ENCODE measurements around the gene MAN2A1.

The MAN2A1 gene

DNA sequence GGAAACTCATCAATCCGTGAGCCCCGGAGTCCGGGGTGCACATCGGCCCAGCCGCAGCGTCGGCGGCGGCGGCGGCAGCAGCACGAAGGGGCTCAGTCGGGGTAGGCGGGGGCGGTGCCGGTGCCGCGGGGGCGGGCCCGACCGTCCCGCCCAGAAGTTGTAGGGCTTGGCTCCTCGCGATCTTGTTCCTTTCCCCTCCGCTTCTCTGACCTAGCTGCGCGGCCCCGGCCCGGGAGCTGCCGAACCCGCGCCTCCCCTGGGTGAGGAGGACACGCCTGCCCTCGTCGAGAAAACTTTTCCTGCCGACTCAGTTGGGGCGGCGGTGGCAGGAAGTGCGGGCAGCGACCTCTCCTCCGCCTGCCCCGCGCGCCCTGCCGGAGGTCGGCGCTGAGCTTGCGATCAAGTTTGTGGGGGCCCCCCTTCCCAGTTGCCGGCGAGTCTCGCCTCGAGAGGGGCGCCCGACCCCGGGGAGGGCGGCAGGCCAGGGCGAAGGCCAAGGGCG, at the start of gene MAN2A1:
MAN2A1 (plus strand) TSS at position 188 of the 502 bp plus-strand sequence. CDS start 491 bp downstream, outside the sequence.
- DNase-seq: peak; percentile 92

GRCh38 chr5:109640976-109641375, 48.8 kb upstream of the MAN2A1 start:
- DNase-seq: no peak

DNA sequence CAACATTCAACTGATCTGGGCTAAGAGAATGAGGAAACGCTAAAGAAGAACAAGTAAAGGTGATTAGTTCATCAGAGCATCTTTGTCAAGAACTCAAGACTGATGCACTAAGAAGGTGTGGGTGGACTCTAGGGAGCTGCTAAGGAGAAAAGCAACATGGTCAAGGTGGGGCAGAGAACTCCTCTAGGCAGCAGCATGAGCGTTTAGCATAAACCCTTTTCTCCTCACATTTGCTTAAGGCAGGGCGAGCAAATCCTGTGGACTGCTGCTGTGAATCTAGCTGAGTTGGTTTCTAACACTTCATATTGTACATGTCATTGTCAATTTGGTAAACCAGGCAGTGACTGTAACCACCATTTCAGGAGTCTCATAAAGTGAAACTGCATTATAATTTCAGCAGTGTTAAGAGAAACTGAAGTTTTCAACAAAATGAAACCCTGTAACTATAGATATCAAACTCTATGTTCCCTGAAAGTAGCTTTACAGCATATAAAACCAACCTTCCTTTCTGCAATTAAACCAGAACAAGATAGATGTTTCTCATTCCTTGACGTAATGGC, 45.9 kb upstream of the MAN2A1 start:
- DNase-seq: no peak

- no peak for DNase-seq
Measured at GRCh38 chr5:109644829-109645228, 44.9 kb upstream of the MAN2A1 start.

GRCh38 chr5:109645707-109646192, 44.0 kb upstream of the MAN2A1 start:
- DNase-seq: no peak

DNA sequence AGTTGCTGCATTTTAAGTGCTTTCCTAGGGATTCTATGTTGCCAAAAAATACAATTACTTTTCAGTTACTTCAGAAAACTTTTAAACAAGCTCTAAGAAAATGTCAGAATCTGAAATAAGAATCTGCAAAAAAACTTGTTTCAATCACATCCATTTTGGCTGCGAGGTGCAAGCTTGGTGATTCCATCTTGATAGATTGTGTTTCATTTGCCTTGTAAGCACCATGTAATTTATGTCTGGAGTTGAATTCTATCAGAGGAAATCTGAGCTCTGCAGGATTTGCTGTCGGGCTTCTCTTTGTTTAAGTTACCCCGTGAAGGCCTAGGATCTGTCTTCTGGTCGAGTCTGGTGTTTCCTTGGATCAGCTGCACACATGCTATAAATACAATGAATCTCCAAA, 40.4 kb upstream of the MAN2A1 start:
- no peak for DNase-seq

DNA sequence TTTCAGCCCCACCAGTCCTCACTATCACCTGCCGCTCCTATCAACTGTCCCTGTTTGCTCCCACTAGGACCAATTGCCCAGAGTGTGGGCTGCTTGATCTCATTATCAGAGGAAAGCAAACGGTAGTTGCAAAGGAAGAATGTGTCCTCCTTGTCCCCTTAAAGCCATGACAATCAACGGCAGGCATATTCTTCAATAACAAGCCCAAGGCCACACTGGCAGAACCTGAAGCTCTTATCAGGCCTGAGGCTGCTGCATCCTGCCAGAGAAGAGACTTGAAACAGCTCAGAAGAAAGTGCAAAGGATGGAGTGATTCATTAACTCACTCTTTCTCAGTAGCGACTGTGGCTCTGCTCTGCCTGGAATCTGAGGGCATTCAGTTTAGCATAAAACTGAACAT, 39.2 kb upstream of the MAN2A1 start:
- DNase-seq: no peak

DNA sequence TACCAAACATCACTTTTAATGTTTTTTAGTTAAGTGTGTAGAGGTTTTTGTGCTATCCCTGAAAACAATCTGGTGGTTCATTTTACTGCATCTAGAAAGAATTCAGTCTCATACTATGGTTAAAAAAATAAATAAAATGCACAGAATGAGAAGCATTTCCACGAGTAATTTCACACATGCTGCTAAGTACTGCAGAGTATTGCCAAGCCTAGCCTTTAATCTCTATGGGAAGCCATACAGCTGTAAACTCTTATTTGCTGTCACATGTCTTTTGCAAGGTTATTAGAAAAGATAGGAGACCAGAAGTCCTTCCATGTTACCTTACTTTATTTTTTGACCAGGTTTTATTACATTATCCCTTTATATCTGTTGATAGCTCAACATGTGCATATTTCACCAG, 37.6 kb upstream of the MAN2A1 start:
- DNase-seq: no peak

DNA sequence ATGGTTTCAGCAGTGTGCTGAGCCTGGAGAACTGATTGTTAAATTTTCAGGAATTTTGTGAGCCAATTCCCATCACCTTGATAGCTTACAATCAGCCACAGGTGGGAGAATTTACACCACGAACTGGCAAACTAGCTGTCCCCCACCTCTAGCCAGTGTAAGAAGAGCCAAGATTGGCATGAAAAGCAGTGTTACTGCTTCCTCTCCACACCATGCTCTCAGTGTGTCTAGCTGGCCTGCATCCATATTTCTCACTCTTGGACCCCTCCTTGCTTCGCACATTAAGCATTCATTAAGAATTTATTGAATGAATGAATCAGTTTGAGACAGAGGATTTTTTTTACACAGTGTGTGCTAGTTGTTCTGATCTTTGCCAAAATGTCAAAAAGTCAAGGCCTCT, 36.7 kb upstream of the MAN2A1 start:
- no peak for DNase-seq

- no peak for DNase-seq
Measured at GRCh38 chr5:109653561-109654239, 36.0 kb upstream of the MAN2A1 start.

GRCh38 chr5:109654455-109654854, 35.3 kb upstream of the MAN2A1 start:
- no peak for DNase-seq

- no peak for DNase-seq
Measured at GRCh38 chr5:109655841-109656240, 33.9 kb upstream of the MAN2A1 start.

GRCh38 chr5:109656829-109657228, 32.9 kb upstream of the MAN2A1 start:
- DNase-seq: peak; percentile 74

- no peak for DNase-seq
Measured at GRCh38 chr5:109659901-109660300, 29.8 kb upstream of the MAN2A1 start.

DNA sequence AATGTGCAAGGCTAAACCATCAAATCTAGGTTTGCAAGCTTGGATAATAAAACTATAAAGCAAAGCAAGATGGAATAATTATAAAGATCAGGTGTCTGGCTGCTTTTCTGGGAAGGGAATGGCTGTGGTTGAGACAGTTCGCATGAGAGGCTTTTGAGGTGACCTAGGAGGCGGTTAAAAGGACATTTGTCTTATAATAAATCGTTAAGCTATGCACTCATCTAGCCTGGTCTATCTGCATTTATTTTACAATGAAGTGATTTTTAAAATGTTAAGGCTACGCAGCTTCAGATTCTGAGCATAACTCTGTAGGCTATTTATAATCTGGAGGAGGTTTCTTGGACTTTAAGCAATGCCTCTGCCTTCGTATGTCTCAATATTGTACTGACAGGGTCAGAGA, 29.4 kb upstream of the MAN2A1 start:
- no peak for DNase-seq

DNA sequence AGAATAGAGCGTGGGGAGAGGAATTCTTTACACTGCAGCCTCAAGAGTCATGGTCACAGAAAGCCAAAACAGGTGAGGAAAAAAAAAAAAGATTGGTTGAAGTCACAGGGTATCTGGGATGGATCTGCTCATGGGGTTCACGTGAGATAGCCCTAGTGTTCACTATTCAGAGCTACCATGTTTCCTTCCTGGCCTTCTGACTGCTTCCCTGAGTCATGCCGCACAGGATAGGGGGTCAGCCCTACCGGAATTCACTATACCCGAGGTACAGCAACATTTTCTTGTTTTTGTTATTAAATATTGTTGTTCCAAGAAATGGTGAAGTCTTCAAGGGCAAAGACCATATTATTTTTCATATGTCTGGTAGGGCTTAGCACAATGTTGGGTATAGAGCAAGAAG, 21.5 kb upstream of the MAN2A1 start:
- no peak for DNase-seq

DNA sequence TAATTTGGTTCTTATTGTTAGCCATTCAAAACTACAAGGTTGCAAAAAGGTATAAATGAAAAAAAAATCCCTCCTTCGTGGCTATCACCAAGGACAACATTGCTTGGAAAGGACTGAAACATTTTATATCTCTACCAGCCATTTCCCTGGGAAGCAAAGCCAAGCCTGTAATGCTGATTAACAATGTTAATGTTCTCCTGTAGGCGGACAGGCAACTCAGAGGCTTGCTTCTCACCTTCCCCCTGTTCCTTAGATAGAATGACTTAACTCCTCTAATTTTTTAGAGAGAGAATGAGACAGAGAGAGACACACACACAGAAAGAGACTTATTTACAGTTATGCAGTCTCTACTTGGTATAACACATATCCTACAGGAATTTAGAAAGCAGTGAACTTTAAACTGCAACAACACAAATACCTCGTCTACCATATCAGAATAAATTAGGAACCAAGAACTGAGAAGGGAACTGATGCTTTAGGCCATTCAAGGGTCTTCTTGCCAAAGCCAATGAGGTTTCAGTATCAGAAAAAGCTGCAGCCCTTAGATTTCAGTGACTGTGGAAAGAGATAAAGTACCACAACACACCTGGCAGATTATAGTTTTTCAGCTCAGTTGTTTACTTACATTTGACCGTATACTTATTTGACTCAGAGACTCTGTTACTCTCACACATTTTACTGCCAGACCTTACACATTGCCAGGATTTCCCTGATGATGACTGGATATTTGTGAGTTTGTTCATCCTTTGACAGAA, 20.9 kb upstream of the MAN2A1 start:
- no peak for DNase-seq

DNA sequence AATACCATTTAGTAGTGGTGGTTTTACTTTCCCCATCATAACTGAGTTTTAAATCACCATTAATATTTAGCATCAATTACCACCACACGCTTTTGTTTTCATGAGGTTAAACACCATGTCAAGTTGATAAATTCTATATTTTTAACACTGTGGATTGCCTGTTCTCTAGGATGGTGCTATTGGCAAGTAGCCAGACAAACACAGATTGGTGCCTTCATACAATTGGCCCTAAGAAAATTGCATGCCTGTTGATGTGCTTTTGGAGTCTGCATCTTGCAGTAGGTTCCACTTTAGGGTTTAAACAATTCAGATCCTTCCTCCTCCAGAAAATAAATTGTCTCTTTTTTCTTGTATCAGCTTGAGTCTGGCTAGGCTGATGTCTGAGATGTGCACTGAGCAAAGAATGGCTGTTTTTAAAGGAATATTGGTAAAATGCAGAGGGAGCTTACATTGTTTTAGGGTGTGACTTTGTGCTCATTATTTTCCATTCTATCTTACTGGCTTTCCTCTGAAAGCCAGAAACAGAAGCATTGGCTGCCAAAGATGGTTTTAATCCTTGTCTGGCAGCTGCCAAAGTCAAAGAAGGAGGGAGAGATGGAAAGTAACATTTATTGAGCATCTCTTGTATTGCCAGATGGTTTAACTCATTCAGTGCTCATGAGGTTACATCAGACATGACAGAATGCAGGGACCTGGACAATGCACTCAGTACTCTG, 19.6 kb upstream of the MAN2A1 start:
- no peak for DNase-seq

DNA sequence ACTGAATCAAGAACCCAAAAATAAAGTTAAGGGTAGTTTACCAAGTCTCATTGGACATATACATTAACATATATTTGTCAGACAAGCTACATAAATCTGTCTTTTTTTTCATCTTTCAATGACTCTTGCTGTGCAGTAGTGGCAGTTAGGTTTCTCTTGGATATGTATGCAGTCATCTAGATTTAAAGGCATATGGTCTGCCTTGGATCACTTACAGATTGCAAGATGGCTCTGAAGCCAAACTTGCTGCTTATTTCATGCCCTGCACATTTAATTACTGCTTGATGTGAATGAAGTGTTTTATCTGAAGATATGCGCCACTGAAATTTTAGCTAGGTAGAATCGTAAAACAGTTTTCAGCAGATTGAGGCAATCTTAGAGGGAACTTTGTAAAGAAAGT, 18.6 kb upstream of the MAN2A1 start:
- DNase-seq: no peak

- DNase-seq: no peak
Measured at GRCh38 chr5:109674596-109674995, 15.1 kb upstream of the MAN2A1 start.

GRCh38 chr5:109676920-109677319, 12.8 kb upstream of the MAN2A1 start:
- no peak for DNase-seq

- DNase-seq: no peak
Measured at GRCh38 chr5:109678447-109678846, 11.3 kb upstream of the MAN2A1 start.

DNA sequence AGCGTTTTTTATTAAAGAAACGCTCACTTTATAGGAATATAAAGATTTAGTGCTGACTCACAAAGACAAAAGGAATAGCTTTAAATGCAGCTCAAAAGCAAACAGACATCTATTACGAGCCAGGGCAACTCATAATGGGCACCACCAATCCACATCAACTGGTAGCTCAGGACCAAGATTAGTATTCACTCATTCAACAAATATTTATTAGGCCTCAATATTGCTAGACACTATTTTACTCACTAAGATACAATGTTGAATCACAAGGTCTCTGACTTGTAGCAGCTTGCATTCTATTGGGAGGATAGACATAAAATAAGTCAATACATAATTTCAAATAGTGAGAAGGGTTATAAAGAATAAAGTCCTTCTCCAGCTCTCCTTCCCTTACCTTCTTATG, 8.0 kb upstream of the MAN2A1 start:
- no peak for DNase-seq

All from activated effector memory CD4-positive, alpha-beta T cell treated with anti-CD3 and anti-CD28 coated beads, Interleukin-2, amount 50 U/mL, for 16 hours (primary cell).